Stimulated activated CD4-positive, alpha-beta T cell treated with anti-CD3 and anti-CD28 coated beads, Interleukin-1b, Interleukin-23, amount 100 ng/mL, for 24 hours (primary cell): ENCODE data around the gene OR7D2.
A peak's percentile ranks its signal among the peaks of the same experiment; 100 is the strongest.

ENCODE experiments used
- DNase-seq, 4 experiments: peaks; one replicate each; pipeline ENCODE4 v3.0.0-alpha.2; 2020; ENCODE audit warnings: low read depth in 4 of 4, low spot score in 1 of 4

OR7D2 gene

GRCh38 chr19:9205501-9206113 is 26.8 kb downstream of the OR7D2 start:
- peak; percentile 24 to 50 (median 38) for DNase-seq

- no peak for DNase-seq
Observed at GRCh38 chr19:9219489-9219888, 40.7 kb downstream of the OR7D2 start, which contains the start of gene OR7D4. OR7D4 (minus strand) TSS chr19:9219589; CDS start chr19:9214837, 4,752 bp downstream.
